Inflammatory macrophage treated with lipopolysaccharide for 1 hour (primary cell): ENCODE data around the gene CMTM1.
"Not testable (repeated sequence)": the region's sequence is repeated elsewhere in the genome, so short reads cannot be mapped to it uniquely, and the experiment has no call there.

Source experiments
- DNase-seq, 2 donors: peaks; one replicate each; pipeline ENCODE4 v3.0.0-alpha.2; 2020 to 2022

Gene CMTM1

DNA sequence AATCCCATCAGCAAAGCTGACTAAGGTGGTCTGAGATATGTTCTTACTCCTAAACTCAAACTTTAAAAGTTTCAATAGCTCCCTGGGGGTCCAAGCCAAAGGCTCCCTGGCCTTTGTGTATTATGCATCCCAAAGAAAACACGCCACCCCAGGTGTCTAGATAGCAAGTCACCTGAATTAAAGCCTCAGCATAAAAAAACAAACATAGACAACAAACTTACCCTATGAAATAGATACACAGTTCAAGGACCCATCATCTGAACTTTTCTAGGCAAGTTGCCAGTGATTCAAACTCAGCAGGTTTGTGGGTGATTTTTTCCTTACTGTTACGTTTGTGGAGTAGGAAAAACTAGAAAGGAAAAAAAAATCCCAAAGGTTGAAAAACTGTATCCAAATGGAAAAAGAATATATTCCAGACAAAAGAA, 50.8 kb downstream of the CMTM1 start:
- no peak for DNase-seq

DNA sequence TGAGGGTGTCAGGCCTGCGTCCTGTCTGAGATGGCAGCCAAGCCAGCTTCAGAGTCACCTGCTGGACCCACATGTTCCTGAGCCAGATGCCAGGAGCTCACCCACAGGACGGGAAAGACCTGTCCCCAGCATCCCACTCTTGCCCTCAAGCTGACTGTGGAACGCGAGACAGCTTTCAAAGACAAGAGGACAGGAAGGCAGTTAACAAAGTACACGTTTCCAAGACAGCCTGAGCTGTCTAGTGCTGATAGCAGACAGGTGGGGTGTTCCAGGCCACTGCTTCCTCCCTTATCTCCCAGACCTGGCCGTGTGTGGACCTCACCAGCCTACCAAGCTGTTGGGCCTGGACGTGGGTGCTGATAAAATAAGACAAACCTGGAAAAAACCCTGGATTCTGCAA, 51.5 kb downstream of the CMTM1 start:
- DNase-seq, result no peak

DNA sequence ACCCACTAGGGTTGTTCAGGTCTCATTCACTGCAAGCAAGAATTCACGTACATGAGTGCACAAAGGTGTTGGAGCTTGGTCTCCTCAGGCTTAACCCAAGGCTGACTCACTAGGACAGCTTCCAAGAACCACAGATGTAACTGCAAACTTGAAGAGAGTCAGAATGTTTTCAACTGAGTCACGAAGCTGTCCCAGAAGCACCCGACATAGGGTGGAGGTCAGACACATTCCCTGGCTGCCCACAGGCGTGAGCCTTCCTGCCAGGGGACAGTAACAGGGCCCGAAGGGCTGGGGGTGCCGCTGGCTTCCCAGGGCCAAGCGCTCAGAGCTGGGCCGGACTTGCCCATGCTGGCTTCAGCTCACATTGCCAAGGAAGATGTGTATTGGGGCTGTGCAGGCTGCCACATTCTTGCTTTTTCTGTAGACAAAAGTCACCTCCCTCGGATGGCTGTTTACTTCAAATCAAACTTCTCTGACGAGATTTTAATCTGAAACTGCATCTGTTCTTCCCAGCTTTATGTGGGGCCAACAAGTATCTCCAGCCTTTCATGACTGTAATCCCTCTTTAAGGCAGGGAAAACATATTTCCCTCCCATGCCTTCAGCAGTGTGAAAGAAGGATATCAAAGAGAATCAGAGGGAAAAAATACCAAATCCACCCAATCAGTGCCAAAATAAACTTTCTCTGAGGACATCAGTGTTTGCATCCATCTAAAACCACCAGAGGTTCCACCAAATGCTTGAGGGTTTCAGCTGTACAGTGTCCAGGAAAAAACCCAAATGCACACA, 52.5 kb downstream of the CMTM1 start:
- DNase-seq, result no peak

- peak; percentile 43 to 45 for DNase-seq
Measured at GRCh38 chr16:66619534-66620428, 53.5 kb downstream of the CMTM1 start.

DNA sequence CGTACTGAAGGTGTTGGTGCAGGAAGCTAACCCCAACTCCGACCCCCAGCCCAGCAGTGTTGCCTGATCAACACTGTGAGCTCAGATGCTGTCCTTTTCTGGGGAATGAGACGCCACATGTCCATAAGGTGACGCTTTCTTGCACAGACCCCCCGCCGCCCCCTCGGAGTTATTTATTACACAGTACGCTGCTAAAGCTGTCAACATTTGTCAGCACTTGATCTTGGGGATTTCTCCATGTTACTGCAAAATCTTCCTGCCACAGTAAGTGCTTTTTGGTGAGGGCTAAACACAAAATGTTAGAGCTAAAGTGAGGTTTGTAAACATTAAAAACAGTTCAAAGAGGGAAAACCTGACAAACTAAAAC, 54.2 kb downstream of the CMTM1 start:
- no peak for DNase-seq

GRCh38 chr16:66621973-66622372, 55.7 kb downstream of the CMTM1 start:
- no peak for DNase-seq

DNA sequence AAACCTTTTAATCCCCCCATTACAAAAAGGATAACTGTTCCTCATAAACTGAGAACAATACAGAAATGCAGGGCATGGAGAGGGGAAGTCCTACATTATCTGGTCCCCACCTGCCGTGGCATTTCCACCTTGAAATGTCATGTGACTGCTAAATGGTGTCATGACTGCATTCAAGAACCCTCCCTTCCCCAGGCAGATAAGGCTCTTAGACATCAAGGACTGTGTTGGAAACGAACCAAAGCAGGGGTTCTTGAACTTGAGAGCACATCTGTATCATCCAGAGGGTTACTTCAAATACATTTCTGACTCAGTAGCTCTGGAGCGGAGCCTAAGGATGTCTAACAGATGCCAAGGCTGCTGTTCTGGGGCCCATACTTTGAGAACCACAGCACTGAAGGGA, 56.6 kb downstream of the CMTM1 start:
- no peak for DNase-seq

DNA sequence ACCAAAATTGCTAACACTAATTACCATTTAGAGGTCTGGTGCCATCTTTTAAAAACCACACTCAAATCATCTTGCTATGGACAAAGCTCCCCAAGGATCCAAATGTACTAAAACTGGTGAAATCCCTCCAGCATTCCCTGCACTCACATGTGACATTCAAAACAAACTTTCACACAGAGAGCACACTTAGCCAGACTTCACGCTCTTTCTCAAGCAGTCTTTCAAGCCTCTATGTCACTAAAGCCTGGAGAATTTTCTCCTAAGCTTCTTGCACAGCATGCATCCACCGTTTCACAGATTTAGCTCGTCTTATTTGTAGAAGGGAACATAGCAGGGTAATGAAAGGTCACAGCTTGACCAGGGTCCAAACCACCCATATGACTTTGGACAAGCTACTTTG, 57.5 kb downstream of the CMTM1 start:
- DNase-seq, result no peak

DNA sequence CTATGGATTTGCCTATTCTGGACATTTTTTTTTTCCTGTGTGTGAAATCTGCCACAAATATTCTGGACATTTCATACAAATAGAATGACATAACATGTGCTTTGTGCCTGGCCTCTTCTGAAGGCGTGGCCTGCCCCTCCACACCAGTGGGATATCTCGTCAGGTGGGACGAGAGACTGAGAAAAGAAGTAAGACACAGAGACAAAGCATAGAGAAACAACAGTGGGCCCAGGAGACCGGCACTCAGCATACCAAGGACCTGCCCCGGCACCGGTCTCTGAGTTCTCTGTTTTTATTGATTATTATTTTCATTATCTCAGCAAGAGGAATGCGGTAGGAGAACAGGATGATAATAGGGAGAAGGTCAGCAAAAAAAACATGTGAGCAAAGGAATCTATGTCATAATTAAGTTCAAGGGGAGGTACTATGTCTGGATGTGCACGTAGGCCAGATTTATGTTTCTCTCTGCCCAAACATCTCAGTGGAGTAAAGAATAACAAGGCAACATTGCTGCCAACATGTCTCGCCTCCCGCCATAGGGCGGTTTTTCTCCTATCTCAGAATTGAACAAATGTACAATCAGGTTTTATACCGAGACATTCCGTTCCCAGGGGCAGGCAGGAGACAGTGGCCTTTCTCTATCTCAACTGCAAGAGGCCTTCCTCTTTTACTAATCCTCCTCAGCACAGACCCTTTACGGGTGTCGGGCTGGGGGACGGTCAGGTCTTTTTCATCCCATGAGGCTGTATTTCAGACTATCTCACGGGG, 61.6 kb downstream of the CMTM1 start:
- DNase-seq, result not testable (repeated sequence)
